Neural cell (in vitro differentiated cells): Measurements from ENCODE around the gene OR7G1. TPM values are rescaled to one million over a fixed set of nuclear protein-coding genes. Genes with fewer than 3 reads are reported as not detected.

ENCODE experiments used
- H2AFZ ChIP-seq: fragments of 200-600, 300-800 bp; sonication (generic), shearing (Covaris generic); 2 replicates; pipeline ENCODE4 v1.6.0; 2014; ENCODE audit warnings: low read depth, mild to moderate bottlenecking, antibody characterized with exemption, low read length, moderate library complexity
- H3F3A ChIP-seq: fragments of 200-600 bp; shearing (Covaris generic); 2 replicates; pipeline ENCODE4 v1.6.1; 2016; ENCODE audit warnings: mild to moderate bottlenecking, moderate library complexity, mixed read lengths, antibody characterized with exemption, low read length; ENCODE audit not compliant: insufficient read depth, poor library complexity, severe bottlenecking
- H3K27ac ChIP-seq: fragments of 200-600, 300-800 bp; sonication (generic), shearing (Covaris generic); 2 replicates; pipeline ENCODE4 v1.5.1; 2014; ENCODE audit warnings: mild to moderate bottlenecking, low read length, moderate library complexity
- H3K27me3 ChIP-seq: fragments of 300-800, 200-600 bp; sonication (generic), shearing (Covaris generic); 2 replicates; pipeline ENCODE4 v1.6.0; 2014; ENCODE audit warnings: mild to moderate bottlenecking, low read depth, low read length, moderate library complexity; ENCODE audit not compliant: insufficient read depth
- H3K36me3 ChIP-seq: fragments of 300-800, 200-600 bp; sonication (generic), shearing (Covaris generic); 2 replicates; pipeline ENCODE4 v1.5.1; 2014; ENCODE audit warnings: mild to moderate bottlenecking, antibody characterized with exemption, low read length, moderate library complexity; ENCODE audit not compliant: insufficient read depth
- H3K4me2 ChIP-seq: fragments of 300-800, 200-600 bp; sonication (generic), shearing (Covaris generic); 2 replicates; pipeline ENCODE4 v1.6.0; 2014; ENCODE audit warnings: mild to moderate bottlenecking, low read length
- H3K4me3 ChIP-seq: fragments of 300-800, 200-600 bp; sonication (generic), shearing (Covaris generic); 2 replicates; pipeline ENCODE4 v1.5.1; 2014; ENCODE audit warnings: mild to moderate bottlenecking, low read length, moderate library complexity
- H3K79me2 ChIP-seq: fragments of 200-600 bp; shearing (Covaris generic); replicated peaks from 2 replicates; pipeline ENCODE4 v1.6.0; 2014; ENCODE audit warnings: mild to moderate bottlenecking, low read length, moderate library complexity; ENCODE audit not compliant: insufficient read depth
- H3K9ac ChIP-seq: fragments of 300-800, 200-600 bp; sonication (generic), shearing (Covaris generic); 2 replicates; pipeline ENCODE4 v1.6.1; 2016; ENCODE audit warnings: mild to moderate bottlenecking, low read length, mixed read lengths
- H3K9me2 ChIP-seq: fragments of 200-600 bp; shearing (Covaris generic); 2 replicates; pipeline ENCODE4 v1.6.1; 2016; ENCODE audit warnings: mild to moderate bottlenecking, low read length, mixed read lengths; ENCODE audit not compliant: insufficient read depth
- H3K9me3 ChIP-seq: fragments of 200-600, 300-800 bp; sonication (generic), shearing (Covaris generic); 2 replicates; pipeline ENCODE4 v1.6.1; 2016; ENCODE audit warnings: mild to moderate bottlenecking, mixed run types, low read length, moderate library complexity, mixed read lengths
- H4K20me1 ChIP-seq: fragments of 200-600 bp; shearing (Covaris generic); 2 replicates; pipeline ENCODE4 v1.6.1; 2016; ENCODE audit warnings: mild to moderate bottlenecking, mixed run types; ENCODE audit not compliant: insufficient read depth
- EP300 ChIP-seq: fragments of 450-650 bp; conservative IDR thresholded peaks from 2 replicates; pipeline ENCODE4 v1.6.1; 2014; ENCODE audit warnings: antibody characterized with exemption, mild to moderate bottlenecking, moderate library complexity; ENCODE audit not compliant: poor library complexity, severe bottlenecking
- EZH2 ChIP-seq: fragments of 200-600, 300-800 bp; shearing (Covaris generic), sonication (generic); IDR thresholded peaks from 2 replicates; pipeline ENCODE4 v1.6.1; 2014; ENCODE audit warnings: antibody characterized with exemption, low read length, borderline replicate concordance, mild to moderate bottlenecking; ENCODE audit not compliant: insufficient read depth, poor library complexity, severe bottlenecking
- MXI1 ChIP-seq: fragments of 450-650 bp; conservative IDR thresholded peaks from 2 replicates; pipeline ENCODE4 v1.6.1; 2014; ENCODE audit warnings: antibody characterized with exemption, mild to moderate bottlenecking; ENCODE audit not compliant: poor library complexity, severe bottlenecking
- POLR2AphosphoS5 ChIP-seq: IDR thresholded peaks from 2 replicates; pipeline ENCODE4 v1.6.1; 2012
- RAD21 ChIP-seq: fragments of 450-650 bp; conservative IDR thresholded peaks from 2 replicates; pipeline ENCODE4 v1.6.1; 2014; ENCODE audit warnings: antibody characterized with exemption, mild to moderate bottlenecking, moderate library complexity
- SMC3 ChIP-seq: fragments of 450-650 bp; conservative IDR thresholded peaks from 2 replicates; pipeline ENCODE4 v1.6.1; 2014; ENCODE audit warnings: antibody characterized with exemption, mild to moderate bottlenecking, moderate library complexity; ENCODE audit not compliant: poor library complexity
- TAF1 ChIP-seq: IDR thresholded peaks from 2 replicates; pipeline ENCODE4 v1.6.1; 2012; ENCODE audit warnings: low read depth
- polyA plus RNA-seq: library from polyadenylated mRNA; depleted of rRNA; stranded (reverse); fragments of >200 nt; gene quantifications from 2 replicates; pipeline ENCODE4 v1.2.3, GENCODE V29; 2014
- TF ChIP-seq, protein P1 (sequence below): fragments of 450-650 bp; IDR thresholded peaks from 2 replicates; pipeline ENCODE4 v1.5.1; 2014; ENCODE audit warnings: antibody characterized with exemption, mild to moderate bottlenecking, moderate library complexity; ENCODE audit not compliant: poor library complexity, severe bottlenecking
- TF ChIP-seq, protein P2 (sequence below): IDR thresholded peaks from 2 replicates; pipeline ENCODE4 v1.6.1; 2012; ENCODE audit warnings: borderline replicate concordance

Gene OR7G1
- polyA plus RNA-seq, 1 donor from 2014 or later, result not detected

DNA sequence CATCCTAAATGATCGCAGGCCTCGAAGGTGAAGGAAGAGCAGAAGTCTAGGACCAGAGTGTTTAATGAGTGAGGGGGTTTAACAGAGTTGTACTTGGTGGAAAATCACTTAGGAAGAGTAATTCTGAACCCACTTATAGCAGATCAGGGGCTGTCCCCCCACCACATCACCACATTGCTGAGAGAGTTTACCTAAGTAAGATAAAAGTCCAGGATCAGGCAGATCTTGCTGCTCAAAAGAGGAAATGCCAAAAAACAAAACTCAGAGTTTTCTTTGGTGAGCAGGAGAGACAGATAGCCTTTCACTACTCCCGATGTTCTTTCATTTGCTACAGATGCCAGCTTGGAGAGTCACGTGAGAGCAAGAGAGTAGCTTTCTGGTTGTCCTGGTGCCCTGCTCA lies 40.0 kb upstream of the OR7G1 start:
- Histone ChIP-seq H3K27me3 (no peaks in the 10 kb centered on the region), H3K9ac (no peak overlapping the region), H3K36me3 (peaks cover 28% of the 10 kb centered on the region), H3F3A (no peaks in the 10 kb centered on the region), H3K4me2 (no peak overlapping the region), H4K20me1 (no peaks in the 10 kb centered on the region), H3K79me2 (peaks cover 29% of the 10 kb centered on the region), H3K9me2 (no peaks in the 10 kb centered on the region), H3K9me3 (peaks cover 22% of the 10 kb centered on the region), H3K4me3 (no peak overlapping the region), H2AFZ (no peak overlapping the region), H3K27ac (no peak overlapping the region)
- TF ChIP-seq POLR2AphosphoS5 (no peak), TAF1 (no peak), SMC3 (no peak), EP300 (no peak), MXI1 (no peak), EZH2 (no peak), RAD21 (no peak)
- TF ChIP-seq, protein P1, sequence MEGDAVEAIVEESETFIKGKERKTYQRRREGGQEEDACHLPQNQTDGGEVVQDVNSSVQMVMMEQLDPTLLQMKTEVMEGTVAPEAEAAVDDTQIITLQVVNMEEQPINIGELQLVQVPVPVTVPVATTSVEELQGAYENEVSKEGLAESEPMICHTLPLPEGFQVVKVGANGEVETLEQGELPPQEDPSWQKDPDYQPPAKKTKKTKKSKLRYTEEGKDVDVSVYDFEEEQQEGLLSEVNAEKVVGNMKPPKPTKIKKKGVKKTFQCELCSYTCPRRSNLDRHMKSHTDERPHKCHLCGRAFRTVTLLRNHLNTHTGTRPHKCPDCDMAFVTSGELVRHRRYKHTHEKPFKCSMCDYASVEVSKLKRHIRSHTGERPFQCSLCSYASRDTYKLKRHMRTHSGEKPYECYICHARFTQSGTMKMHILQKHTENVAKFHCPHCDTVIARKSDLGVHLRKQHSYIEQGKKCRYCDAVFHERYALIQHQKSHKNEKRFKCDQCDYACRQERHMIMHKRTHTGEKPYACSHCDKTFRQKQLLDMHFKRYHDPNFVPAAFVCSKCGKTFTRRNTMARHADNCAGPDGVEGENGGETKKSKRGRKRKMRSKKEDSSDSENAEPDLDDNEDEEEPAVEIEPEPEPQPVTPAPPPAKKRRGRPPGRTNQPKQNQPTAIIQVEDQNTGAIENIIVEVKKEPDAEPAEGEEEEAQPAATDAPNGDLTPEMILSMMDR, result no peak
- TF ChIP-seq, protein P2, sequence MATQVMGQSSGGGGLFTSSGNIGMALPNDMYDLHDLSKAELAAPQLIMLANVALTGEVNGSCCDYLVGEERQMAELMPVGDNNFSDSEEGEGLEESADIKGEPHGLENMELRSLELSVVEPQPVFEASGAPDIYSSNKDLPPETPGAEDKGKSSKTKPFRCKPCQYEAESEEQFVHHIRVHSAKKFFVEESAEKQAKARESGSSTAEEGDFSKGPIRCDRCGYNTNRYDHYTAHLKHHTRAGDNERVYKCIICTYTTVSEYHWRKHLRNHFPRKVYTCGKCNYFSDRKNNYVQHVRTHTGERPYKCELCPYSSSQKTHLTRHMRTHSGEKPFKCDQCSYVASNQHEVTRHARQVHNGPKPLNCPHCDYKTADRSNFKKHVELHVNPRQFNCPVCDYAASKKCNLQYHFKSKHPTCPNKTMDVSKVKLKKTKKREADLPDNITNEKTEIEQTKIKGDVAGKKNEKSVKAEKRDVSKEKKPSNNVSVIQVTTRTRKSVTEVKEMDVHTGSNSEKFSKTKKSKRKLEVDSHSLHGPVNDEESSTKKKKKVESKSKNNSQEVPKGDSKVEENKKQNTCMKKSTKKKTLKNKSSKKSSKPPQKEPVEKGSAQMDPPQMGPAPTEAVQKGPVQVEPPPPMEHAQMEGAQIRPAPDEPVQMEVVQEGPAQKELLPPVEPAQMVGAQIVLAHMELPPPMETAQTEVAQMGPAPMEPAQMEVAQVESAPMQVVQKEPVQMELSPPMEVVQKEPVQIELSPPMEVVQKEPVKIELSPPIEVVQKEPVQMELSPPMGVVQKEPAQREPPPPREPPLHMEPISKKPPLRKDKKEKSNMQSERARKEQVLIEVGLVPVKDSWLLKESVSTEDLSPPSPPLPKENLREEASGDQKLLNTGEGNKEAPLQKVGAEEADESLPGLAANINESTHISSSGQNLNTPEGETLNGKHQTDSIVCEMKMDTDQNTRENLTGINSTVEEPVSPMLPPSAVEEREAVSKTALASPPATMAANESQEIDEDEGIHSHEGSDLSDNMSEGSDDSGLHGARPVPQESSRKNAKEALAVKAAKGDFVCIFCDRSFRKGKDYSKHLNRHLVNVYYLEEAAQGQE, result no peak

DNA sequence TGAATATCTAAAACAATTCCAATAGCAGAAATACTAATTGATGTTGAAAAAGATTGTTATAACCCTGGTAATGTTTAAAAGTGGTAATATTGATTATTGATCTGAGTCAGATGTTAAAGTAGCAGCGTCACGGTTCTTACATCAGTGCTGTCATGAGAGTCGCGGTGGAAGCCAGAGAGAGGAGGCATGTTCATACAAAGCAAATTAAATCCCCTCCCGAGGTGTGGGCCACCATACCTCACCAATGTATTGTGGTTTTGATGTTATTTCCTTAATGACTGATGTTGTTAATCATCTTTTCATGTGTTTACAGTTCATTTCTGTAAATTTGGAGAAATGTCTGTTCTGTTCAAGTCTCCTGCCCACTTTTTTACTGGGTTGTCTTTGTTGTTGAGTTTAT lies 35.8 kb upstream of the OR7G1 start:
- no peak overlapping the region for H2AFZ ChIP-seq
- no peaks in the 10 kb centered on the region for H3K27me3 ChIP-seq
- peaks cover 62% of the 10 kb centered on the region for H3K79me2 ChIP-seq
- H3F3A ChIP-seq, result no peaks in the 10 kb centered on the region
- H3K4me3 ChIP-seq, result no peak overlapping the region
- no peak overlapping the region for H3K4me2 ChIP-seq
- H3K27ac ChIP-seq, result no peak overlapping the region
- peaks cover 32% of the 10 kb centered on the region for H3K9me3 ChIP-seq
- H3K9me2 ChIP-seq, result no peaks in the 10 kb centered on the region
- H3K36me3 ChIP-seq, result peaks cover 19% of the 10 kb centered on the region
- TF ChIP-seq SMC3 (no peak), EZH2 (no peak), EP300 (no peak), MXI1 (no peak), RAD21 (no peak), POLR2AphosphoS5 (no peak), TAF1 (no peak)
- TF ChIP-seq, protein P1, result no peak
- TF ChIP-seq, protein P2, result no peak
- no peaks in the 10 kb centered on the region for H4K20me1 ChIP-seq
- no peak overlapping the region for H3K9ac ChIP-seq
